HG02763 (cell line): Measurements from ENCODE around the gene KRT86.
"Not testable (repeated sequence)": the region's sequence is repeated elsewhere in the genome, so short reads cannot be mapped to it uniquely, and the experiment has no call there.

ENCODE experiments used
- ATAC-seq: cut with Tn5 transposase; IDR thresholded peaks from one replicate; pipeline ENCODE4 v1.9.1; 2021; ENCODE audit warnings: mild to moderate bottlenecking, moderate library complexity; ENCODE audit not compliant: unreplicated experiment

The KRT86 gene

DNA sequence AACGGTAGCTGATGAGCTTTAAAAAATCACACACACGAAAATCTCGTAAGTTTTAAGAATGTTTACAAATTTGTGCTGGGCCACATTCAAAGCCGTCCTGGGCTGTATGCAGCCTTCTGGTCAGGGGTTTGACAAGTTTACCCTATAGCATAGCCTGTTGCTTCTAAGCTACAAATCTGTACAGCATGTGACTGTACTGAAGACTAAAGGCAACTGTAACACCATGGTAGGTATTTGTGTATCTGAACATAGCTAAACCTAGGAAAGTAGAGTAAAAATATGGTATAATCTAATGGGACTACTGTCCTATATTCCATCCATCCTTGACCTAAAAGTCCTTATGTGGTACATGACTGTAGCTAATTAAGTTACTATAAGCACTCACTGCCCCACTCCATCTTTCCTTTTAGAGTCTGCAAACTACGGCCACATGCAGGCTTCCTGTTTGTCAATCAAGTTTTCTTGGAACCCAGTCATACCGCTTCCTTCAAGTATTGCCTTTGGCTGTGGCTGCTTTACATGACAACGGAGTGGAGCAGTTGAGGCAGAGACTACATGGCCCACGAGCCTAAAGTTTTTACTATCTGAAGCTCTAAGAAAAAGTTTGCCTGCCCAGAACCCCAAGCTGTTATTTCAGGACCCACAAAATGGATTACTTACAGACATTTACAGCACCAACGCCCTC, 22.9 kb upstream of the KRT86 start:
- no peak for ATAC-seq

GRCh38 chr12:52252175-52252615, 22.2 kb upstream of the KRT86 start:
- not testable (repeated sequence) for ATAC-seq

DNA sequence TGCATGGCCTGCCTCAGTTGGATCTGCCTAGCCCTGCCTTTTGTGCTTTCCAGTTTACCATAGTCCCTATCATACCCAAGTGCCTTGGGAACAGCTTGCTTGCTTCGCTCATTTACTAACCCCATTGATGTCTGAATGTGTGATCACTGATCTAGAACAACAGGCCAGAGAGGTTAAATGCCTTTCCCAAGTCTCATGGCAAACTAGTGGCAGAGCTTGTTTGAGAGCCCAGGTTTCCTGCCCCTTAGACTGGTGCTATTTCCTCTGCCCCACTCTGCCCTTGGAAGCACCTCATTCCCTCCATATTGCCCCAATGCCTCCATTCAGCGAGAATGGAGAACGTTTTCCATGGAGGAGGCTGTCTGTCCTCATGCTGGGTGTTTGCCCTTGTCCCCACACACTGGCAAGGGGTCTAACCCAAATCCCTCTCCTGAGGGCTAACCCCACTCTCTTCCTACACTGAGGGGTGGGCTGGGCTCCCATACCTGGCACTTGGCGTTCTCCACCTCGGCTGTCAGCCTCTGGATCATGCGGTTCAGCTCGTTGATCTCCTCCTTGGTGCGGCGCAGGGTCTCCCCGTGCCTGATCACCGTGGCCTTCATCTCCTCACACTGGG, 21.6 kb upstream of the KRT86 start:
- ATAC-seq = no peak

- ATAC-seq = no peak
Observed at GRCh38 chr12:52253391-52254179, 20.9 kb upstream of the KRT86 start.

- no peak for ATAC-seq
Observed at GRCh38 chr12:52254180-52254964, 20.1 kb upstream of the KRT86 start.

DNA sequence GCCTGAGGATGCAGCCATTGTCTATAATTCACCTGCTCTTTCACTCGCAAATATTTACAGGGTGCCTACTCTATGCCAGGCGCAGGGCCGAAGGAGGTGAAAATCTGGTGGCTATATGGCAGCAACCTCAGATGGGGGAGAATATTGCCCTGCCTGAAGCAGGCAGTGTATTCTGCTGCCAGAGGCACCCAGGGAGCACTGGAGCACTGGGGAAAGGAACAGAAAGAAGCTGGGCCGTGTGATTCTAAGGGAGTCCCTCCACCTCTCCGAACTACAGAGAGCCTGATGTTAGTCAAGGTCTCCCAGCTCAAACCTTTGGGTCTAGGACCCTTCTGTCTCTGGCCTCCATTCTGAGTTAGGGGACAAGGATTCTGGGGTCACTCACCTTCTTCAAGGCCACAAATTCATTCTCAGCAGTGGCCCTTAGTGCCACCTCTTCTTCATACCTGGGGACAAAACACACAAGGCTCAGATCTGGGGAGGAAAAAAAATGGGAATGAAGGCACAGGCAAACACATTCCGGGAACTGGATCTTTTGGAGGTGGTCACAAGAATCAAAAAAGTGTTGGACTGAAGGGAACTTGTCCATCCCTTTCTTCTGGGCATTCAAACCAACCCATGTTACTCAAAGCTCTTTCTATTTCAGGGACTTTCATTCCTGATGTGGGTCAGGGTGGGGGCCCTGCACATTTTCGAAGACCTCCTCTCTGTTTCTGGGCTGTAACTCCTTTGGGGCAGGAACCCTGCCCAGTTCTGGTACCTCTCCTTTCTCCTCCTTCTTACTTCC, 19.3 kb upstream of the KRT86 start:
- no peak for ATAC-seq

DNA sequence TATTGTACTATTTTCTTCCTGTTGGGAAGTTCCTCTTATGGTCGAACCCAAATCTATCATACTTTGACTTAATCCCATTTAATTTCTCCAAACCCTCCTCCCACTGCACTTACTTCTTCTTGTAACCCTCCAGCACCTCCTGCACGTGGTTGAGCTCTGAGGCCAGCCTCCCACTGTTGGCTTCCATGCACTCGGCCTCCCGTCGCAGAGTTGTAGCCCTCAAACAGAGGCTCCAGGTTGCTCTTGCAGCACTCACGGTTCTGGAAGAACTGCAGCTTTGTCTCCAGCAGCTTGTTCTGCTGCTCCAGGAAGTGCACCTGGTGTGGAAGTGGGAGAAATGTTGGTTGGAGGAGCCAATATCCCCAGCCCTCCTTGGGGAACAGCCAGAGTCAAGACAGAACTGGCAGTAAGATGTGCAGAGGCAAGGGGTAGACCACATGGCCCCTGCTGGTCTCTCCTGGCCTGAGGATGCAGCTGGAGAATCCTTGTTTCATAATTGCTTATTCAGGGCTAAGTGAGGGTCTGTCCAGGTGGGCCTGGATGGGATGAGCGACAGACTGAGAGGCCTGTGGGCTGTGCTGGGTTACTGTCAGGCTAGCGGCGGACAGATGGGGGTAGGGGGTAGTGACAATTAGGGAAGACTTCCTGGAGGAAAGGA, 18.4 kb upstream of the KRT86 start:
- no peak for ATAC-seq

- ATAC-seq = no peak
Observed at GRCh38 chr12:52256584-52256935, 17.9 kb upstream of the KRT86 start.

- ATAC-seq = no peak
Observed at GRCh38 chr12:52257074-52257551, 17.3 kb upstream of the KRT86 start.

GRCh38 chr12:52257922-52258321, 16.5 kb upstream of the KRT86 start:
- ATAC-seq = not testable (repeated sequence)

DNA sequence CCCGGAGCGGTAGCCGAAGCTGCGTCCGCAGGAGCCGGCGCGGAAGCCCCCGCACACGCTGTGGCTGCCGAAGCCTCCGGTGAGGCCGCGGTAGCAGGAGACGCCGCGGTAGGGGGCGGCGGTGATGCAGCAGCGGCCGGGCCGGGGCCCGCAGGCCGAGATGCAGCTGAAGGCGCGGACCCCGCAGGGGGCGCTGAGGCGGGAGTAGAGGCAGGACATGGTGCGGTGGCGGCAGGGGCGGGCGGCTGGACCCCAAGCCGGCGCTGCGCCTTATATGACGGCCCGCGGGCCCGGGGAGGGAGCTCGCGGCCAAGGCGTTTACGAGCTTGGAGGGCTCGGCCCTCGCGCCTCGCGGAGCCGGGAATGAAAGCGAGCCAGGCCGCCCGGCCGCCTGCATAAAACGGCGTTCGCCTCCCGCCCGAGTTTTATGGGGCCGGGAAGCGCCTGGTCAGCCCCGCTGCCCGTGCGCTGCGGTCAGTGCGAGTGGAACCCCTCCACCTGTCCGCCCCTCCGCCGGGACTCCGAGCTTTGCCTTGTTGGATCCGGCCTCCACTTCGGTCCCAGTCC, 16.0 kb upstream of the KRT86 start:
- no peak for ATAC-seq

GRCh38 chr12:52259657-52260243, 14.7 kb upstream of the KRT86 start:
- no peak for ATAC-seq

DNA sequence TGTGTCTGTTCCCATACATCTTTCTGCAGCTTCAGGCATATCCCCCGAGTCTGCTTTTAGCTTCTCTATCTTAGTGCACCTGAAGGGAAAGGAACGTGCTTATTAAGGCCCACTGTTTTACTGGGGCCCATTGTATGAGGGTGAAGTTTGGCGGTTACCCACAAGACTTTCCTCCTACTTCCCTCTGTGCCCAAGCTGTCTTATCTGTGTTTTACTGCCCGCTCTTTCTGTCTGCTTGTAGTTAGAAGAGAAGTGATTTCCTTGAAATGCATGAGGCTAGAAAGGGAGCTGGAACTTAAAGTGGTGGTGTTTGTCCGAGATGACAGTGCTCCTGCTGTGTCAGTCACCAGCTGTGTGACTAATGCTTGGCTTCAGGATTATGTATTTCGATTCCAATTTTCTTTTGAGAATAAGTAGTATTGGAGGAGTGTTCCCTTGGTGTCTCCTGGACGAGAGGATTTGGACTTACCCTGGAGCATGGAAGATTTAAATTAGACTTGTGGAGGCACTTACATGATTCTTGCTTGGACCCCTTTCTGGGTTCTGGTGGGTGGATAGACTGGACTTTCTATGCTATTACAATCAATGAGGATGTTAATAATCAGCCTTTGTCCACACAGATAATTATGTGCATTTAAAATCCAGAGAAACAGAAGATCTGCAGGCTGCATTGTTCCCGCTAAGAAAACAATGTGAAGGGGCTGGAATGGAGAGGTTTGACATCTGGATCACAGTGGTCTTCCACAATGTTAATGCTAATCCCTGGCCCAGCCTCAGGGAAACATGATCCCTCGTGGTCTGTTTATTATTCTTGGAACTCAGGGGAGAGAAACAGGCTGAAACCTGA, 13.9 kb upstream of the KRT86 start:
- ATAC-seq = no peak

- no peak for ATAC-seq
Observed at GRCh38 chr12:52261208-52261484, 13.3 kb upstream of the KRT86 start.

- no peak for ATAC-seq
Observed at GRCh38 chr12:52262286-52262685, 12.2 kb upstream of the KRT86 start.

DNA sequence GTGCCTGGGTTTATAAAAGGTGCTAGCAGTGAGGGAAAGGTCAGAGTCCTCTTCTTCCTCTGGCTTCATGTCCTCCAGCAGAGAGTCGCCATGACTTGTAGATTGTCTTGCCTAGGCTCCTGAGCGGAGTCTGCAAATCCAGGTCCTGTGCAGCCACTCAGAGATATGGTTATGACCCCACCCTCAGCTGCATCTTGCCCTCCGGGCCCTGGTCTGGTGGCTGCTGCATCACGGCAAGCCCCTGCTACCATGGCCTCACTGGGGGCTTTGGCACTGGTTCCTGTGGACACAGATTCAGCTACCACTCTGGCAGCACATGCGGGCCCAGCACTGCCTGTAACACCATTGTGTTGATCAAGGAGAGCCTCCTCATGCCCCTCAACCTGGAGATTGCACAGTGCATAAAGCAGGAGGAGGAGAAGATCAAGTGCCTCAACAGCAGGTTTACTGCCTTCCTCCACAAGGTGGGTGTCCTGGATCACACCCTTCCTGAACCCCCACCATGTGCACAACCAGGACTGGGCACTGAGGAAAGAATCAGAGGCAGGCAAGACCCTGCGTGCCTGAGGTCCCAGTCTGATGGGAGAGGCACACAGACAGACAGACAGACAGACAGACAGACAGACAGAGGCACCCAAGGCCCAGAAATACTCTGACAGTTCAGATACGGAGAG, 10.5 kb upstream of the KRT86 start:
- ATAC-seq = no peak

GRCh38 chr12:52264435-52264825, 10.0 kb upstream of the KRT86 start:
- no peak for ATAC-seq

DNA sequence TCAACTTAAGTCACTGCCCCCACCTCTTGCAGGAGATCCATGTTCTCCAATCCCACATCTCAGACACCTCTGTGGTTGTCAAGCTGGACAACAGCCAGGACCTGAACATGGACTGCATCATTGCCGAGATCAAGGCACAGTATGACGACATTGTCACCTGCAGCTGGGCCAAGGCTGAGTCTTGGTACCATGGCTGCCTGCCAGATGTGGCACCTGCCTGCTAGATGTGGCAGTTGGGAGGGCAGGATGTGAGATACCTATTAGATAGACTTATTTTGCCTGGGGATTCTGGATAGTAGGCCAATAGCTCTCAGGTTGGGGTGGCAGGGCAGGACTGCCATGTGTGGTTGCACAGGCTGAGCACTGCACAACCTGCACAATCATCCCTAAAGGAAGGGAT, 7.9 kb upstream of the KRT86 start:
- ATAC-seq = no peak
